Immature natural killer cell (primary cell): Measurements from ENCODE around the gene GPR63. TPM values are rescaled to one million over a fixed set of nuclear protein-coding genes. Genes with fewer than 3 reads are reported as not detected.

Source experiments
- DNase-seq, 3 donors: peaks; one replicate each; pipeline ENCODE4 v3.0.0; 2022; ENCODE audit warnings: mixed read lengths in 1 of 3
- H3K27ac Mint-ChIP-seq, 6 donors: one replicate each; pipeline ENCODE4 v1.8.0; 2020; ENCODE audit warnings: mixed read lengths in 6 of 6, mild to moderate bottlenecking in 5 of 6, inconsistent platforms in 4 of 6, moderate library complexity in 3 of 6
- H3K27me3 Mint-ChIP-seq, 3 donors: one replicate each; pipeline ENCODE4 v1.8.0; 2020 to 2021; ENCODE audit warnings: low read depth in 3 of 3, mild to moderate bottlenecking in 3 of 3, mixed read lengths in 3 of 3, moderate library complexity in 3 of 3, inconsistent platforms in 1 of 3
- H3K36me3 Mint-ChIP-seq, 3 donors: one replicate each; pipeline ENCODE4 v1.8.0; 2020; ENCODE audit warnings: mixed read lengths in 3 of 3, inconsistent platforms in 2 of 3, mild to moderate bottlenecking in 2 of 3
- H3K4me1 Mint-ChIP-seq, 2 donors: one replicate each; pipeline ENCODE4 v1.8.0; 2020; ENCODE audit warnings: inconsistent platforms in 2 of 2, mild to moderate bottlenecking in 2 of 2, mixed read lengths in 2 of 2, moderate library complexity in 1 of 2
- H3K4me3 Mint-ChIP-seq, 5 donors: one replicate each; pipeline ENCODE4 v1.8.0; 2020; ENCODE audit warnings: mild to moderate bottlenecking in 5 of 5, mixed read lengths in 5 of 5, inconsistent platforms in 3 of 5, moderate library complexity in 3 of 5
- H3K9me3 Mint-ChIP-seq, 6 donors: one replicate each; pipeline ENCODE4 v1.8.0; 2020; ENCODE audit warnings: mild to moderate bottlenecking in 6 of 6, mixed read lengths in 6 of 6, inconsistent platforms in 4 of 6, moderate library complexity in 3 of 6
- polyA plus RNA-seq, 3 donors: library from polyadenylated mRNA; unstranded; fragments of 300-500 nt; fragmentation: Illumina TruSeq; gene quantifications; one replicate each; pipeline ENCODE4 v1.2.3, GENCODE V29; 2021

Gene GPR63
- polyA plus RNA-seq, 3 donors from 2014 or later, result 0.11 TPM; not detected in 2

DNA sequence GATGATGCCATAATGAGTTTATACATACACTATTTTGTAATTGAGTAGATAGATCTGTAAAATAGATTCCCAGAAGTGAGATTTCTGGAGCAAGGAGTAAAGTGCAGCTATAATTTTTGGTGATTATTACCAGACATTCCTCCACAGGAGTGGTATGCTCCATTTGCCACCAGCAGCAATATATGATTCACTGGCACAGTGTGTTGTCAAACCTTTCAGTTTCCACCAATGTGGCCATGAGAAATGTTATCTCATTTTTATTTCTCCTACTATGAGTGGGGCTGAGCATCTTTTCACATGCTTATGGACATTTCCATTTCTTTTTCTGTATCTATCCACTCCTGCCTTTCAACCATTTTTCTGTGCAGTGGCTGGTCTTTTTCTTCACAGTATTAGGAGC, 70.5 kb downstream of the GPR63 start:
- H3K9me3 Mint-ChIP-seq, result peaks cover 0 to 9% (median 4%) of the 10 kb centered on the region in 6 donors
- H3K4me1 Mint-ChIP-seq, result no peaks in the 10 kb centered on the region
- no peak overlapping the region for H3K4me3 Mint-ChIP-seq
- no peaks in the 10 kb centered on the region for H3K36me3 Mint-ChIP-seq
- H3K27ac Mint-ChIP-seq, result no peak overlapping the region
- DNase-seq, result no peak
- peaks cover 3 to 6% (median 4%) of the 10 kb centered on the region in 3 donors for H3K27me3 Mint-ChIP-seq

GRCh38 chr6:96762599-96762998, 74.7 kb downstream of the GPR63 start:
- Mint-ChIP-seq H3K36me3 (no peaks in the 10 kb centered on the region), H3K27ac (no peak overlapping the region), H3K27me3 (peaks cover 1 to 4% (median 3%) of the 10 kb centered on the region in 3 donors), H3K4me1 (no peaks in the 10 kb centered on the region), H3K9me3 (peaks cover 0 to 4% (median 0%) of the 10 kb centered on the region in 6 donors), H3K4me3 (no peak overlapping the region)
- no peak for DNase-seq

DNA sequence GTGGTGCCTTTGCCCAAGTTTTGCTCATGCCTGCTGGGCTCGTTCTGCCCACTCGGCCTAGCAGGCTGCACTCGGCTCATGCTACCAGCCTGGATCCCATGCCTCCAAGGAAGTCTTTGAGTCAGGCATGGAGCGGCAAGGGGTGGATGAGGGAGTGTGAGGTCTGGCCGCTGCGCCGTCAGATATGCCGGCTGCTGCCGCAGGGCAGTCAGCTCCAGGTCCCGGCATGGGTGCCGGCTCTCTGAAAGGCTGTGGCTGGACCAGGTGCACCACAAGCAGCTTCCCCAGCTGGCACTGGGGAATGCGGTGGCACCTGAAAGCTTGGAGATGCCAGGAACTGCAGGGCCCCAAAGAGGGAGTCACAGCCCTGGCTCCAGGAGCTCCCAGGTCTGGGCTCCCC, 75.5 kb downstream of the GPR63 start:
- H3K4me1 Mint-ChIP-seq, result no peaks in the 10 kb centered on the region
- peaks cover 1 to 4% (median 4%) of the 10 kb centered on the region in 3 donors for H3K27me3 Mint-ChIP-seq
- peaks cover 0 to 4% (median 0%) of the 10 kb centered on the region in 6 donors for H3K9me3 Mint-ChIP-seq
- no peaks in the 10 kb centered on the region for H3K36me3 Mint-ChIP-seq
- no peak overlapping the region for H3K27ac Mint-ChIP-seq
- no peak for DNase-seq
- no peak overlapping the region for H3K4me3 Mint-ChIP-seq

DNA sequence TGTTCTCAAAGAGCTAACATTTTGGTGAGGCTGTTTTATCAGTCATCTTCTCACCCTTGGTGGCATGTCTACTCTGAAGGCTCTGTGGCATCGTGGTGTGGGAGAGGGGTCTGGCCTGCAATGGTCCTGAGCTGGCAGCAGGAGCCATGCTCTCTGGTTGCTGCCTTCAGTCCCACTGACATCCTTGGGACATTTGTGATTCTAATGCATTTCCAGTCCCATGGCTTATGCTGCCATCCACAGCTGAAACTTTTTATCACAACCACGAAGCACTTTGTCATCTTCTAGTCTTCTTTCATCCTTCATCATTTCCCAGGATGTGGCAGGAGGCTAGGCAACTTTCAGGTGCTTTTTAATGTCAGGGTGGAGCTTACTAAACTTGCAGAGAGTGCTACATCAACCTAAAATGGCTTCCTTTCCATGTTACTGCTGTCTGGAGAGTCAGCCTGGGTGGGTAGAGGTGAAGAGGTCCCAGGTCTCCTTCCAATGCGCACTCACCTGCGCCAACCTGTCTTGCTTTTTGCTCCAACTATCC, 77.1 kb downstream of the GPR63 start:
- H3K27me3 Mint-ChIP-seq, result peaks cover 1 to 4% (median 4%) of the 10 kb centered on the region in 3 donors
- H3K9me3 Mint-ChIP-seq, result peaks cover 0 to 4% (median 0%) of the 10 kb centered on the region in 6 donors
- H3K36me3 Mint-ChIP-seq, result no peaks in the 10 kb centered on the region
- no peak for DNase-seq
- H3K4me1 Mint-ChIP-seq, result no peaks in the 10 kb centered on the region
- H3K27ac Mint-ChIP-seq, result no peak overlapping the region
- H3K4me3 Mint-ChIP-seq, result no peak overlapping the region

DNA sequence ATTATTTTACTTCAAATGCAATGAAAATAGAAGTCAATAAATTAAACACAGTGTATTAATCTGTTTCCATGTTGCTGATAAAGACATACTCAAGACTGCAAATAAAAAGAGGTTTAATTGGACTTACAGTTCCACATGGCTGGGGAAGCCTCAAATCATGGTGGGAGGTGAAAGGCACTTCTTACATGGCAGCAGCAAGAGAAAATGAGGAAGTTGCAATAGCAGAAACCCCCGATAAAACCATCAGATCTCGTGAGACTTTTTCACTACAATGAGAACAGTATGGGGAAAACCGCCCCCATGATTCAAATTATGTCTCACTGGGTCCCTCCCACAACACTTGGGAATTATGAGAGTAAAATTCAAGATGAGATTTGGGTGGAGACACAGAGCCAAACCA, 82.2 kb downstream of the GPR63 start:
- no peaks in the 10 kb centered on the region for H3K36me3 Mint-ChIP-seq
- DNase-seq, result no peak
- H3K9me3 Mint-ChIP-seq, result peaks cover 0 to 5% (median 0%) of the 10 kb centered on the region in 6 donors
- H3K27me3 Mint-ChIP-seq, result peaks cover 1 to 3% (median 2%) of the 10 kb centered on the region in 3 donors
- no peak overlapping the region for H3K27ac Mint-ChIP-seq
- no peaks in the 10 kb centered on the region for H3K4me1 Mint-ChIP-seq
- H3K4me3 Mint-ChIP-seq, result no peak overlapping the region

DNA sequence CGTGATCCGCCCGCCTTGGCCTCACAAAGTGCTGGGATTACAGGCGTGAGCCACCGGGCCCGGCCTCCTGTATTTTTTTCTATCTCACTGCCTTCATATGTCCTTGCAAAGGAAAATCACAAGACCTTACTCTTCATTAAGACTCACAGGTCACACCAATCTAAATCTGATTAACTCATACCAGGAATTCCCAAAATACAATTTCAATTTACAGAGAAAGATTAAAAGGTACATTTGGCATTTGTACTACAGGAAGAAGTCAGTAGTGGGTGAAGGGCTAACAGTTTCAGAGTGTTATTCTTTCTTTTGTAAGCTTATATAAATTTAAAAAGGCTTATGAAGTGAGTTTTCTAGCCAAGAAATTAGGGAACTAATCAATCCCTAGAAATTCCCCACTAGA, 87.4 kb downstream of the GPR63 start:
- Mint-ChIP-seq H3K9me3 (peaks cover 0 to 4% (median 0%) of the 10 kb centered on the region in 6 donors), H3K4me3 (no peak overlapping the region), H3K27me3 (peaks cover 3 to 8% (median 3%) of the 10 kb centered on the region in 3 donors), H3K4me1 (no peaks in the 10 kb centered on the region), H3K27ac (no peak overlapping the region), H3K36me3 (no peaks in the 10 kb centered on the region)
- DNase-seq, result no peak

Other genes starting within 250 kb of the GPR63 start
- gene NDUFAF4, start 60.4 kb upstream of the GPR63 start, polyA plus RNA-seq, result 10 to 100 TPM; 36.4 to 86.2 (median 56.6) TPM
- 1 to 10 TPM in 1 of 3 donors, under 1 TPM in 2; 0.13 to 1.0 (median 0.66) TPM for gene KLHL32, start 87.3 kb upstream of the GPR63 start, polyA plus RNA-seq